Smooth muscle cell (in vitro differentiated cells): ENCODE data around the gene CORO2B. TPM values are rescaled to one million over a fixed set of nuclear protein-coding genes. Genes with fewer than 3 reads are reported as not detected.

Experiments used
- DNase-seq: peaks from one replicate; lab custom pipeline; 2025; ENCODE audit not compliant: unreplicated experiment; lab: John Stamatoyannopoulos, UW
- H2AFZ ChIP-seq: fragments of 200-600 bp; sonication (generic); 2 replicates; pipeline ENCODE4 v1.6.0; 2016; ENCODE audit warnings: antibody characterized with exemption, low read depth, mild to moderate bottlenecking
- H3F3A ChIP-seq: fragments of 200-600 bp; sonication (generic); 2 replicates; pipeline ENCODE4 v1.6.0; 2017; ENCODE audit warnings: antibody characterized with exemption, low read depth
- H3K27ac ChIP-seq: fragments of 200-600 bp; sonication (generic); 2 replicates; pipeline ENCODE4 v1.5.1; 2016; ENCODE audit warnings: low read depth, mild to moderate bottlenecking
- H3K27me3 ChIP-seq: fragments of 200-600 bp; sonication (generic); 2 replicates; pipeline ENCODE4 v1.6.1; 2016; ENCODE audit warnings: low read depth, mild to moderate bottlenecking
- H3K36me3 ChIP-seq: fragments of 200-600 bp; sonication (generic); 2 replicates; pipeline ENCODE4 v1.5.1; 2016; ENCODE audit warnings: low read depth
- H3K4me1 ChIP-seq: fragments of 200-600 bp; sonication (generic); 2 replicates; pipeline ENCODE4 v1.5.1; 2016; ENCODE audit warnings: low read depth
- H3K4me2 ChIP-seq: fragments of 200-600 bp; sonication (generic); 2 replicates; pipeline ENCODE4 v1.6.0; 2016; ENCODE audit warnings: mild to moderate bottlenecking
- H3K4me3 ChIP-seq: fragments of 200-600 bp; sonication (generic); 2 replicates; pipeline ENCODE4 v1.5.1; 2016; ENCODE audit warnings: mild to moderate bottlenecking
- H3K79me2 ChIP-seq: fragments of 200-600 bp; sonication (generic); 2 replicates; pipeline ENCODE4 v1.6.0; 2016; ENCODE audit warnings: low read depth, mild to moderate bottlenecking
- H3K9ac ChIP-seq: fragments of 200-600 bp; sonication (generic); 2 replicates; pipeline ENCODE4 v1.6.0; 2016; ENCODE audit warnings: low read depth
- H3K9me3 ChIP-seq: fragments of 200-600 bp; sonication (generic); replicated peaks from 2 replicates; pipeline ENCODE4 v1.5.1; 2016; ENCODE audit warnings: low read depth
- H4K20me1 ChIP-seq: fragments of 200-600 bp; sonication (generic); 2 replicates; pipeline ENCODE4 v1.6.0; 2016; ENCODE audit warnings: low read depth
- CTCF ChIP-seq: fragments of 200-600 bp; sonication (generic); IDR thresholded peaks from 2 replicates; pipeline ENCODE4 v1.5.1; 2017; ENCODE audit warnings: borderline replicate concordance, mild to moderate bottlenecking, antibody characterized with exemption; ENCODE audit not compliant: insufficient read depth, poor library complexity, severe bottlenecking
- WGBS: methylation state at CpG from one replicate; pipeline ENCODE4 v1.1.7; 2016; ENCODE audit warnings: low lambda C conversion rate; 5-methylcytosine and 5-hydroxymethylcytosine counted together
- polyA plus RNA-seq: library from polyadenylated mRNA; unstranded; fragments of >200 nt; fragmentation: Nextera tagmentation; extraction: Ambion mirVana; gene quantifications from 2 replicates; pipeline ENCODE4 v1.2.1, GENCODE V29; 2016
- total RNA-seq: library from RNA; depleted of rRNA; stranded (reverse); fragments of >200 nt; gene quantifications from 2 replicates; pipeline ENCODE4 v1.2.3, GENCODE V29; 2014

Gene CORO2B
- total and polyA plus RNA-seq, 2 experiments from 2014 or later: 0.47 to 0.49 TPM

- H3F3A ChIP-seq: no peaks in the 10 kb centered on the region
- H3K4me2 ChIP-seq: no peak overlapping the region
- no peak overlapping the region for H3K4me3 ChIP-seq
- H3K27me3 ChIP-seq: peaks cover 8% of the 10 kb centered on the region
- no peak for TF ChIP-seq CTCF
- no peak overlapping the region for H3K9ac ChIP-seq
- DNase-seq: no peak
- peaks cover 2% of the 10 kb centered on the region for H3K4me1 ChIP-seq
- no peaks in the 10 kb centered on the region for H3K9me3 ChIP-seq
- WGBS: 87% methylated on average over 7 of the region's 7 CpGs
- H3K79me2 ChIP-seq: no peaks in the 10 kb centered on the region
- no peaks in the 10 kb centered on the region for H4K20me1 ChIP-seq
- H3K36me3 ChIP-seq: no peaks in the 10 kb centered on the region
- H3K27ac ChIP-seq: no peak overlapping the region
- H2AFZ ChIP-seq: no peak overlapping the region
These were observed 4.5 kb downstream of the CORO2B start for GRCh38 chr15:68583321-68583720.

DNA sequence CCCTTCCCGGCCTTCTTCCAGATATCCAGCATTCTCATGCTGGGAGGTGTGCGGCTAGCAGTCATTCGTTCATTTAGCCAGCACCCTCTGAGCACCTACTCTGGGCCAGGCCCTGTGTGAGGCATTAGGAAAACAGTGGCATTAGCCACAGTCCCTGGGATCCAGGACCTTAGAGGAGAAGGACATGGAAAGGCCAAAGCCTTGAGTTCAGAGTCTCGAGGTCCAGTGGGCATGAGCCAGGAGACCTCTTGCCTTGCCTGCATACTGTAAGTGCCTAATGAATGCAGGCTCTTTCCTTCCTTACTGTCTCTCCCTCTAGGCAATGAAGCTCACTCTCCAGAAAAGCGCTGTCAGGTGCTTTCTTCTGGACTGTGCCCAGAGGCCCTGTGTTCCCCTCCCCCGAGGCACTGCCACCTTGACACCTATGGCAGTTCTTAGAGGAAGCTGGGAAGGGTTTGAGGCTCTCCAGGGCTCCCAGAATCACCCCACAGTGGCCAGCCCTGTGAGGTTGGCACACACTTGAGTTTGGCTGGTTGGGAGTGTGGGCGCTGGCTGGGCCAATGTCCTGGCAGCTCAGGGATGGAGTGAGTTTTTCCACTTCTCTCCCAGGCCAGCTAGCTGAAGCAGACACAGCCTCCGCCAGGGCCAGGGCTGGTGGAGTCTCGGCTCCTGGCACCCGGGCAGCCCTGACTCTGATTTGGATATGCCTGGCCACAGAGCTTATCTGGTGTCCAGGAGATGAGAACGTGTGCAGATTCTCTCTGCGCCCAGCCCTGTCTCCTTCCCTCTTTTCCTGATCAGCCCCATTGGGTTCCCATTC lies 5.4 kb downstream of the CORO2B start:
- H3F3A ChIP-seq: no peaks in the 10 kb centered on the region
- no peaks in the 10 kb centered on the region for H3K9me3 ChIP-seq
- no peak for DNase-seq
- no peak overlapping the region for H2AFZ ChIP-seq
- peaks cover 6% of the 10 kb centered on the region for H3K27me3 ChIP-seq
- H3K9ac ChIP-seq: no peak overlapping the region
- H3K79me2 ChIP-seq: no peaks in the 10 kb centered on the region
- H3K4me1 ChIP-seq: no peaks in the 10 kb centered on the region
- no peak overlapping the region for H3K27ac ChIP-seq
- TF ChIP-seq CTCF: no peak
- no peaks in the 10 kb centered on the region for H3K36me3 ChIP-seq
- H3K4me3 ChIP-seq: no peak overlapping the region
- no peaks in the 10 kb centered on the region for H4K20me1 ChIP-seq
- H3K4me2 ChIP-seq: no peak overlapping the region
- WGBS: 98% methylated on average over 12 of the region's 12 CpGs

- no peaks in the 10 kb centered on the region for H3K36me3 ChIP-seq
- 93% methylated on average over 13 of the region's 13 CpGs for WGBS
- H3K27ac ChIP-seq: no peak overlapping the region
- H3K4me3 ChIP-seq: no peak overlapping the region
- H3K4me2 ChIP-seq: no peak overlapping the region
- H3K27me3 ChIP-seq: no peaks in the 10 kb centered on the region
- no peaks in the 10 kb centered on the region for H3F3A ChIP-seq
- H3K4me1 ChIP-seq: no peaks in the 10 kb centered on the region
- H2AFZ ChIP-seq: no peak overlapping the region
- H3K9ac ChIP-seq: no peak overlapping the region
- H3K9me3 ChIP-seq: no peaks in the 10 kb centered on the region
- TF ChIP-seq CTCF: no peak
- H3K79me2 ChIP-seq: no peaks in the 10 kb centered on the region
- DNase-seq: no peak
- H4K20me1 ChIP-seq: no peaks in the 10 kb centered on the region
These were observed 6.2 kb downstream of the CORO2B start for GRCh38 chr15:68584756-68585573.
